GM21360 (cell line): Measurements from ENCODE around the gene SFXN3.

Experiments used
- ATAC-seq: cut with Tn5 transposase; IDR thresholded peaks from one replicate; pipeline ENCODE4 v1.9.1; 2021; ENCODE audit warnings: mild to moderate bottlenecking, moderate library complexity; ENCODE audit not compliant: unreplicated experiment

SFXN3 gene

GRCh38 chr10:101071885-101072433 is 40.9 kb downstream of the SFXN3 start:
- ATAC-seq: no peak

- no peak for ATAC-seq
Observed at GRCh38 chr10:101072923-101073322, 41.9 kb downstream of the SFXN3 start.

GRCh38 chr10:101073631-101074030 is 42.6 kb downstream of the SFXN3 start:
- ATAC-seq: no peak

GRCh38 chr10:101075775-101076174 is 44.7 kb downstream of the SFXN3 start:
- no peak for ATAC-seq

GRCh38 chr10:101076630-101077029 is 45.6 kb downstream of the SFXN3 start:
- ATAC-seq: no peak

GRCh38 chr10:101079874-101080273 is 48.8 kb downstream of the SFXN3 start:
- ATAC-seq: no peak

- no peak for ATAC-seq
Observed at GRCh38 chr10:101080933-101081931, 50.2 kb downstream of the SFXN3 start.

- no peak for ATAC-seq
Observed at GRCh38 chr10:101085846-101086245, 54.8 kb downstream of the SFXN3 start.

GRCh38 chr10:101087376-101087775 is 56.3 kb downstream of the SFXN3 start:
- ATAC-seq: no peak

GRCh38 chr10:101087965-101088364 is 56.9 kb downstream of the SFXN3 start:
- no peak for ATAC-seq

- no peak for ATAC-seq
Observed at GRCh38 chr10:101089520-101090299, 58.7 kb downstream of the SFXN3 start.

- no peak for ATAC-seq
Observed at GRCh38 chr10:101090597-101090996, 59.6 kb downstream of the SFXN3 start.
